HG03064 (cell line): ENCODE results near the gene TEAD4.

Source experiments
- ATAC-seq: cut with Tn5 transposase; IDR thresholded peaks from one replicate; pipeline ENCODE4 v1.9.1; 2021; ENCODE audit warnings: low read depth; ENCODE audit not compliant: unreplicated experiment

Gene TEAD4

GRCh38 chr12:2959192-2959504, at the start of gene TEAD4:
TSS of gene TEAD4 (plus strand) at chr12:2959397.
- ATAC-seq, result no peak

GRCh38 chr12:2912216-2912575, 47.0 kb upstream of the TEAD4 start:
- no peak for ATAC-seq

GRCh38 chr12:2919249-2919648, 39.9 kb upstream of the TEAD4 start:
- ATAC-seq, result no peak

- no peak for ATAC-seq
Measured at GRCh38 chr12:2922329-2922728, 36.9 kb upstream of the TEAD4 start.

DNA sequence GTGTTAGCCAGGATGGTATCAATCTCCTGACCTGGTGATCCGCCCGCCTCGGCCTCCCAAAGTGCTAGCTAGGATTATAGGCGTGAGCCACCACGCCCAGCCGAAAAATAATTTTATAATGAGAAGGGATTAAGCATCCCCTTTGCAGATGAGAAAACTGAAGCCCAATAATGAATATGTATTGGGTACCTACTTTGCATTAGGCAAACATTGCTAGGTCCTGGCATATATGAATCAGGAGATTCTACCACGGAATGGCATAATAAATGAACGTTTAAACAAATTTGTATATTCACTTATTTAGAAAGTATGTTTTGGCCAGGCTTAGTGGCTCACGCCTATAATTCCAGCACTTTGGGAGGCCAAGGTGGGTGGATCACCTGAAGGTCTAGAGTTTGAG, 36.1 kb upstream of the TEAD4 start:
- no peak for ATAC-seq

- ATAC-seq, result no peak
Measured at GRCh38 chr12:2924019-2924418, 35.2 kb upstream of the TEAD4 start.

- no peak for ATAC-seq
Measured at GRCh38 chr12:2925322-2925995, 33.7 kb upstream of the TEAD4 start.

DNA sequence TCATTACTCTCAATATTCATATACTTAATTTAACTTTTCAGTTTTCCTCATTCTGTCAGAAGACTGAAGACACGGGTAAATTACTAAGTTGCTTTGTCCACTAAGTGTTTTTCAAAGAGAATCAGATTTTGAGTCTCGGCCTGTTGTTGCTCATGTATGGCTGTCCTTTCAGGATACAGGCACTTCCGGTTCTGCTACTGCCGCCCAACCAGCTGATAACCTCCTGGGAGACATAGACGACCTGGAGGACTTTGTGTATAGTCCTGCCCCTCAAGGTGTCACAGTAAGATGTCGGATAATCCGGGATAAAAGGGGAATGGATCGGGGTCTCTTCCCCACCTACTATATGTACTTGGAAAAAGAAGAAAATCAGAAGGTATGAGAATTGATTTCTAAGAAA, 28.3 kb upstream of the TEAD4 start:
- ATAC-seq, result no peak

DNA sequence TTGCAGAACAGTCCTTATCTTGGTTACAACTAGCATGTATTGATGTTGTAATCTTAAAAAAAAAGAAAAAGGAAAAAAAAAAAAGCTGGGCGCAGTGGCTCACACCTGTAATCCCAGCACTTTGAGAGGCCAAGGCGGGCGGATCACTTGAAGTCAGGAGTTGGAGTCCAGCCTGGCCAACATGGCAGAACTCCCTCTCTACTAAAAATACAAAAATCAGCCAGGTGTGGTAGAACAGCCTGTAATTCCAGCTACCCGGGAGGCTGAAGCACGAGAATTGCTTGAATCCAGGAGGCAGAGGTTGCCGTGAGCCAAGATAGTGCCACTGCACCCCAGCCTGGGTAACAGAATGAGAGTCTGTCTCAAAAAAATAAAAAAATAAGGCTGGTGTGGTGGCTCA, 25.6 kb upstream of the TEAD4 start:
- no peak for ATAC-seq

GRCh38 chr12:2934371-2934770, 24.8 kb upstream of the TEAD4 start:
- ATAC-seq, result no peak

GRCh38 chr12:2936301-2936700, 22.9 kb upstream of the TEAD4 start:
- no peak for ATAC-seq

GRCh38 chr12:2937500-2937899, 21.7 kb upstream of the TEAD4 start:
- ATAC-seq, result no peak

- ATAC-seq, result no peak
Measured at GRCh38 chr12:2939191-2939590, 20.0 kb upstream of the TEAD4 start.

DNA sequence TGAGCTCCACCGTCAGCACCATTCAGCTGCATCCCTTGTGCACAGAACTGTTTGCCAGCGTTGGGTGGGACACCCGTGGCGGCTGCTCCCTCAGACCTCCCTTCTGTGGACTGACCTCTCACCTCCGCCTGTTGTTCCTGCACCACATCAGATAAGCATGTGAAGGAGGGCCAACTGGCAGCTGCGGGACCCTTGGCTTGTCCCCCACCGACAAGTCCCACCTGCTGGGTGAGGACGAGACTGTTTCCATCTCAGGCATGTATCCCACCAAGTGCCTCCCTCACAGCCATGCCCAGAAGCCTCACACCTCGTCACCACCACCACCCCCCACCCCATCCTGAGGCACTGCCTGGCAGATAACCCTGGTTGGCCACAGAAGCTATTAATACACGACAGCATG, 18.6 kb upstream of the TEAD4 start:
- ATAC-seq, result no peak

DNA sequence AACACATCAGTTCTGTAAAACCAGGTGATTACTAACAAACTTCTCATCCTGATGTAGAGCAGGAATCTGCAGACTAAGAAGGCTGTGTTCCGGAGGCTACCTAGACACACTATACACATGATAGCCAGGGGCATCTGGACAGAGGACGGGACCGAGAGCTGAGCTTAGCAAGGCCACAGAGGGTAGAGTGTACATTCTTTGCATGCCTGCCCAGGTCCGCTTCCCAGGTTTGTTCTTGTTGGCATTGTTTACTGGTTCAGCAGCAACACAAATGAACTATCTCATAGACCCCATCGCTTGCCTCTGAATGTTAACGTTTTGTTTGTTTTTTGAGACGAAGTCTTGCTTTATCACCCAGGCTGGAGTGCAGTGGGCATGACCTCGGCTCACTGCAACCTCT, 17.7 kb upstream of the TEAD4 start:
- no peak for ATAC-seq

DNA sequence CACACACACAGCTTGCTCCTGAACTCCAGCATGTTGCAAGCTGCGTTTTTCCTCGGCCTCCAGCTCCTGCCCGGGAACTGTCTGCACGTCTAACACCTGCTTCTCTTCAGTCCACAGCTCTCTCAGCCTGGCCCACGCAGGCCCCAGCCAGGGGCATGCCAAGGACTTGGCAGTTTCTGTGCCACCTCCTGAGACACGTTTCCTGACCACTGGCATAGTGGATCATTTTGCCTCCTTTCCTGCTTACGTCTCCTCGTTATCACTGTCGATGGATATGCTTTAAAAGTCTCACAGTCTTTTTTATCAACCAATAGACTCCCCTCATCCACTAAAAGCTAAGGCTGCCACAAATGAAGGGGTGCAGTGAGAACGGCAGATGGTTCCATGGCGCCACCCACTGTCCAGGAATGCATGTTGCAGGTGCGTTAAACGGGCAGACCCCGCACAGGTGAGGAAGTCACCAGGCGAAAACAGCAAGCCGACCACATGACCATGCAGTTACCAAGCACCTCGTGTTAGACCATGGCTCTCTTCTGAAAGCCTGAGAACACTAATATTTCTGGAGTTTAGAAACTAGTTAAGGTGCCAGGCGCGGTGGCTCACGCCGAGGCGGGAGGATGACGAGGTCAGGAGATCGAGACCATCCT, 14.7 kb upstream of the TEAD4 start:
- no peak for ATAC-seq

- ATAC-seq, result no peak
Measured at GRCh38 chr12:2949411-2949810, 9.8 kb upstream of the TEAD4 start.

- ATAC-seq, result no peak
Measured at GRCh38 chr12:2955888-2956287, 3.3 kb upstream of the TEAD4 start.

- no peak for ATAC-seq
Measured at GRCh38 chr12:2957816-2958431, 1.3 kb upstream of the TEAD4 start.

DNA sequence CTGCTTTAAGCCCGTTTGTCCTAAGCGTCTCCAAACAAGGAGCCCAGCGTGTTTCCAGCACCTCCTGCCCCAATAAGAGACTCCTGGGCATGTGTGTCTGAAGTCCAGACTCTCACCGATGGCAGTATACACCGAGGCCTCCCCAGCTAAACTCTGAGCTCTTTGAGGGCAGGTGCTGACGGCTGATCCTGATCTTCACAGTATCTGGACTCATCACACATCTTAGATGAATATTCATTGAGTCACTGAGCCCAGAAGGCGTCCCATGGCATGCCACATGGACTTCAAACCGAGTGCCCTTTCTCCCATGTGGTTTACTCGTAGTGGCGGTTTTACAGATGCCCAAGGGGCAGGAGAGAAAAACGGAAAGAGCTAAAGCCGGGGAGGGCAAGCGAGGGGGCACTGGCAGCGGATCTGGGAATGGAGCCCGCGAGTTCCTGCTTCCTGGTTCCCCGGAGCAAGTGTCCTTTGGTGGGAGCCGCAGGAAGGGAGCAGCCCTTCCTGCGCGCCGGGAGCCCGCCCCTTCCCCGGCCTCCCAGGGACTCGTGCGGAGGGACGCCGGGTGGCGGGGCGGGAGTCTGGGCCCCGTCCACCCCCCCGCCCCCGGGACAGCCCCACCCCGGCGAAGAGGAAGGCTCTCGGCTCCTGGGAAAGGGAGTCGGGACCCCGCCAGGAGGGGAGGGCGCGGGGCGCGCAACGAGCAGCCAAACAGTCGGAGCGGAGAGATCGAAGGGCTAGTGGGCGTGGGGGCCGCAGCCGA, 585 bp upstream of the TEAD4 start:
- ATAC-seq, result no peak

DNA sequence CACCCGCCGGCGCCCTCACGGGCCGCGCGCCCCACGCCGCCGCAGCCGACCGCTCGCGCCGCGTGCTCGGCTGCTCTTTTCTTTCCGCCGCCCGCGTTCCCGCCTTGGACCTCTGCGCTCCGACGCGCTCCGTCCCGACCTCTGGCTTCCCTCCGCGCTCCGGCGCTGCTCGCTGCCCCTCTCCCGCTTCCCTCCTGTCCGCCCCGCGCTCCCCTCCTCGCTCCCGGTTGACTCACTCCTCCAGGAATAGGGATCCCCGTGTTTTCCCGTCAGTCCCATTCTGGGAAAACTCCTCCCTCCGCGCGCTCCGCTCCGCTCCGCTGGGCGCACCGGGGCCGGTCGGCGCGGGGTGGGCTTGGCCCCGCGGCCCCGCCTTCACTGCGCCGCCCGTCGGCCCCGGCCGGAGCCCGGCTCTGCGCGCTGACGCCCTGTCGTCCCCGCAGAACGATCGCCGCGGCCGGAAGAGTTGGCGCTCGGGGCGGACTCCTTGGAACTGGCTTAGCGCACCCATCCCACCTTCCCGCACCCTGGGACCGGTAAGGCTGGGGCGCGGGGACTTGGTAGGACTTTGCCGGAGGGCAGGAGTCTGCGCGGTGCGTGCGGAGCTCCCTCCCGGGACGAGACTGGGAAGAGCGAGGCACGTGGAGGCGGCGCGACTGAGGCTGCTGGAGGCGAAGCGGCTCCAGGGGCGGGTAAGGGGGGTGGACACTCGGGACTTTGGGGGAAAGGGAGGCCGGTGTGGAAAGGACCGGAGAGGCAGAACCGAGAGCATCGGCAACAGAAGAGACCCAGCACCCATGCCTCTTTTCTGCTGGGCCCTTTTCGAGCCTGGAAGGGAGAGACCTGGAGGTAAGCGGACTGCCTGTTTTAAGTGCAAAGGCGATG, 550 bp downstream of the TEAD4 start:
- no peak for ATAC-seq
